ENCODE results near the gene CNTN5. TPM values are rescaled to one million over a fixed set of nuclear protein-coding genes. Genes with fewer than 3 reads are reported as not detected.

CNTN5 gene
- total RNA-seq, 2 donors from 2014 or later: 0.85 to 4.2 TPM

DNA sequence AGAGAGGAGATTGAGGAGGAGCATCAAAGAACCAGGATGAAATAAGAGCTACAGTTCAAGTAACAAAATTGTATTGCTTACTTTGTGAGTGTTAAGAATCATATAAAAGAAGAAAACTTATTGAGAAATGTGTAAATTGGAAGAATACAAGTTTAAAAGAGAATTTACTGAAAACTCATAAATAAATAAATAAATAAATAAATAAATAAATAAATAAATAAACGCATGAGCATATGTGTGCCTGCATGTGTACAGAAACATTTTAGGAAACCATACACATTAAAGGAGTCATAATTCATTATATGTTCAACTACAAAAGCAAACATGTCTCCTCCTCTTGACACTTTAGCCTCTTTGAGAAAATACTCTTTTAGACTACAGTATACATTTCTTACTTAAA is 42.6 kb downstream of the CNTN5 start:
- H3K9me3 ChIP-seq: no peaks in the 10 kb centered on the region
- H3K27me3 ChIP-seq (replicated peaks; ENCODE audit: insufficient read depth): no peaks in the 10 kb centered on the region
- DNase-seq (ENCODE audit: low spot score): no peak
- TF ChIP-seq, protein P1, sequence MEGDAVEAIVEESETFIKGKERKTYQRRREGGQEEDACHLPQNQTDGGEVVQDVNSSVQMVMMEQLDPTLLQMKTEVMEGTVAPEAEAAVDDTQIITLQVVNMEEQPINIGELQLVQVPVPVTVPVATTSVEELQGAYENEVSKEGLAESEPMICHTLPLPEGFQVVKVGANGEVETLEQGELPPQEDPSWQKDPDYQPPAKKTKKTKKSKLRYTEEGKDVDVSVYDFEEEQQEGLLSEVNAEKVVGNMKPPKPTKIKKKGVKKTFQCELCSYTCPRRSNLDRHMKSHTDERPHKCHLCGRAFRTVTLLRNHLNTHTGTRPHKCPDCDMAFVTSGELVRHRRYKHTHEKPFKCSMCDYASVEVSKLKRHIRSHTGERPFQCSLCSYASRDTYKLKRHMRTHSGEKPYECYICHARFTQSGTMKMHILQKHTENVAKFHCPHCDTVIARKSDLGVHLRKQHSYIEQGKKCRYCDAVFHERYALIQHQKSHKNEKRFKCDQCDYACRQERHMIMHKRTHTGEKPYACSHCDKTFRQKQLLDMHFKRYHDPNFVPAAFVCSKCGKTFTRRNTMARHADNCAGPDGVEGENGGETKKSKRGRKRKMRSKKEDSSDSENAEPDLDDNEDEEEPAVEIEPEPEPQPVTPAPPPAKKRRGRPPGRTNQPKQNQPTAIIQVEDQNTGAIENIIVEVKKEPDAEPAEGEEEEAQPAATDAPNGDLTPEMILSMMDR (IDR thresholded peaks at IDR 0.05): no peak
- H3K4me1 ChIP-seq (ENCODE audit: control insufficient read depth in 1 of 2, low read depth in 2 of 2): no peaks in the 10 kb centered on the region
- no peak overlapping the region for H3K4me3 ChIP-seq
- no peaks in the 10 kb centered on the region for H3K36me3 ChIP-seq
- no peak for ATAC-seq (ENCODE audit: insufficient number of reproducible peaks, low FRiP score, low read depth)
- H3K27ac ChIP-seq: no peak overlapping the region

DNA sequence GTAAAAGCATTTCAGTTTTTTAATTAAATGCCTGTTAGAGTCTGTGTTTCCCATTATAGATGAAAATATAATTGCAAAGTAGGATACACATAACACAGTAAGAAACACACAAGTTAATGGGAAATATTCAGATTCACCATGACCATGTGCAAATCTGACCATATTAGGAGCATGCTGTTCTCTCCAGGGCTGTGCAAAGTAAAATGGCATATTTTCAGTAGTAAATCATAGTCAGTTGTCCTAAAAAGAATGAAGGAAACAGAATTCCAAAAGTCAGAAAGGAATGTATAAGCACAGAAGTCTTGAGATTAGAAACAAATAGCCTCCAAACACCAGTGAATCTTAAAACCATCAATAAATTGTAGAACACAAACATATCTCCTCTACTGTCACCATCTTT is 44.4 kb downstream of the CNTN5 start:
- Histone ChIP-seq H3K9me3 (no peaks in the 10 kb centered on the region), H3K4me1 (ENCODE audit: control insufficient read depth in 1 of 2, low read depth in 2 of 2) (no peaks in the 10 kb centered on the region), H3K4me3 (no peak overlapping the region), H3K27me3 (replicated peaks; ENCODE audit: insufficient read depth) (no peaks in the 10 kb centered on the region), H3K27ac (peak overlapping the region in 1 of 2 donors; percentile 27), H3K36me3 (no peaks in the 10 kb centered on the region)
- ATAC-seq (ENCODE audit: insufficient number of reproducible peaks, low FRiP score, low read depth) (no peak), DNase-seq (ENCODE audit: low spot score) (no peak)
- TF ChIP-seq, protein P1 (IDR thresholded peaks at IDR 0.05): no peak

DNA sequence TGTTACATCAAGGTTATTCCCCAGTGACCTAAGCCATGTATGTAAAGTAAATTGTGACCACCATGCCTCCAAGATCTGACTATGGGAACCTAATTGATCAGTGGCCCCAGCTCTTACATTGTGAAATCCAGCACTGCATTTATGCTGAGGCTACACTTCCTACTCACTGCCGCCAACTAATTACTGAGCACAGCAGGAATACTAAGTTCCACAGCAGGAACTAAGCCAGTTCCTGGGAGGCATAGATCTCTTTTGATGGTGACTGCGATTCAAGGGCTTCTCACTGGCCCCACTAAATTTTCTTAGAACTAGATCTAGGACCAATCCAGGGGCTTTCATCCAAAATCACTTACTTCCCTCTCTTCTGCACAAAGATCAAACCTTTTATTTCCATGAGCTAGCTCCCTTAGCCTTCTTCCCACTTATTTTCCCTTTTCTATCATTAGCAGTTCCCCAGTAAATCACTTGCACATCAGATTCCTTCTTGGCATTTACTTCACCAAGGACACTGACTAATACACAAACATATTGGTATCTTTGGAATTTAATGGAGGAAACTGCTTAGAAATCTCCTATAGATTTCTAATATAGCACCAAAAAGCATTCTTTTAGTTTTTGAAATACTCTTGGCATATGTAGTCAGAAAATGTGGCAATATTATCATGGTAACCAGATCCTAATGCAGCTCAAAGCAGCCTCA is 46.0 kb downstream of the CNTN5 start:
- Histone ChIP-seq H3K36me3 (no peaks in the 10 kb centered on the region), H3K4me3 (no peak overlapping the region), H3K4me1 (ENCODE audit: control insufficient read depth in 1 of 2, low read depth in 2 of 2) (no peaks in the 10 kb centered on the region), H3K9me3 (no peaks in the 10 kb centered on the region), H3K27me3 (replicated peaks; ENCODE audit: insufficient read depth) (no peaks in the 10 kb centered on the region), H3K27ac (no peak overlapping the region)
- TF ChIP-seq, protein P1 (IDR thresholded peaks at IDR 0.05): no peak
- ATAC-seq (ENCODE audit: insufficient number of reproducible peaks, low FRiP score, low read depth) (no peak), DNase-seq (ENCODE audit: low spot score) (no peak)

DNA sequence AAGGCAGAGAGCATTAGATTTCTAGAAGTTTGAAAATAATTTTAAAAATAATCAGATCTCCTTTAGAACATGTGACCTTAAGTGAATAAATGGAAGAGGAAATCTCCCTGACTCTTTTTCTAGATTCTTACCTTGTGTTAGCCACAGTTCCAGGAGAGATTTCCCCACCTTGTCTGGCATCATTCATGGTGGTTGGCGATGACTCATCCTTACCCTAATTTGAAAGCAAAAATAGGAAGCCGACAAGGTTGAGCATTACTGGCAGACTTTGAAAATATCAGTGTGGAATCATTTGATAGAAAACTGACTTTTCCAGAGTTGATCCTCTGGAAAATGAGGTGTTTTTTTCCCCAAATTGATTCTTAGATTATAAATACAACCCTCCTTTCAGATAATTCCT is 48.1 kb downstream of the CNTN5 start:
- DNase-seq (ENCODE audit: low spot score): no peak
- Histone ChIP-seq H3K36me3 (no peaks in the 10 kb centered on the region), H3K27me3 (replicated peaks; ENCODE audit: insufficient read depth) (no peaks in the 10 kb centered on the region), H3K27ac (no peak overlapping the region), H3K4me3 (no peak overlapping the region), H3K9me3 (no peaks in the 10 kb centered on the region), H3K4me1 (ENCODE audit: control insufficient read depth in 1 of 2, low read depth in 2 of 2) (no peaks in the 10 kb centered on the region)
- ATAC-seq (ENCODE audit: insufficient number of reproducible peaks, low FRiP score, low read depth): no peak
- TF ChIP-seq, protein P1 (IDR thresholded peaks at IDR 0.05): no peak

DNA sequence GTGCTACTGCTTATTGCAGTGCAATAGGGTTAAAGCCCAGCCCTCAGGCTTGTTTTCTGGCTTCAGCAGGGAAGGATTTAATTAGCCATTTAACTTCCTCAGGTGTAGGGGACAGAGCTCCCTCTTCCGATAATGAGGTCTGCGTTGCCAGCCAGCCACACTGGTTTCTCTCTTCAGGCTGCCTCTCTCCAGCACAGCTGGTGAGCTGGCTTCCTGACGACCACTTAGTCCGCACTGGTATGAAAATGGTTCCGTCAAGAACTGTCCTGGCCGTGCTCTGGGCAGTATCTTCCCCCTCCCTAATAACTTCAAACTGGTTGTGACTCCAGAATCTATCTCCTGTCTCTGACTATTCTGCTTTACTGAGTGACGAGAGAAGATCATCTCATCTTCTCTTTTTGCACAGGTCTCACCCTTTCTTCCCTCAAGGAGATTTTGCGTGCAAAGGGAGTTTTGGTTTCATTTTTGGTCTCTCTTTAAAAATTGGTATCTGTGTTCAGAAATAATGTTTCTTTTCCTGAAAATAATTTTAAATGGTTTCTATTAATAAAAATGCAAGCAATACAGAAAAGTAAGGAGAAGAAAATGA is 49.2 kb downstream of the CNTN5 start:
- TF ChIP-seq, protein P1 (IDR thresholded peaks at IDR 0.05): no peak
- H3K27ac ChIP-seq: peak overlapping the region in 1 of 2 donors; percentile 9
- peak overlapping the region; percentile 75 for H3K4me3 ChIP-seq
- no peaks in the 10 kb centered on the region for H3K27me3 ChIP-seq (replicated peaks; ENCODE audit: insufficient read depth)
- H3K36me3 ChIP-seq: no peaks in the 10 kb centered on the region
- no peak for DNase-seq (ENCODE audit: low spot score)
- no peak for ATAC-seq (ENCODE audit: insufficient number of reproducible peaks, low FRiP score, low read depth)
- no peaks in the 10 kb centered on the region for H3K9me3 ChIP-seq
- no peaks in the 10 kb centered on the region for H3K4me1 ChIP-seq (ENCODE audit: control insufficient read depth in 1 of 2, low read depth in 2 of 2)

All from thoracic aorta (tissue), 2 donors.